ENCODE measurements around the gene CHAT.

CHAT gene

DNA sequence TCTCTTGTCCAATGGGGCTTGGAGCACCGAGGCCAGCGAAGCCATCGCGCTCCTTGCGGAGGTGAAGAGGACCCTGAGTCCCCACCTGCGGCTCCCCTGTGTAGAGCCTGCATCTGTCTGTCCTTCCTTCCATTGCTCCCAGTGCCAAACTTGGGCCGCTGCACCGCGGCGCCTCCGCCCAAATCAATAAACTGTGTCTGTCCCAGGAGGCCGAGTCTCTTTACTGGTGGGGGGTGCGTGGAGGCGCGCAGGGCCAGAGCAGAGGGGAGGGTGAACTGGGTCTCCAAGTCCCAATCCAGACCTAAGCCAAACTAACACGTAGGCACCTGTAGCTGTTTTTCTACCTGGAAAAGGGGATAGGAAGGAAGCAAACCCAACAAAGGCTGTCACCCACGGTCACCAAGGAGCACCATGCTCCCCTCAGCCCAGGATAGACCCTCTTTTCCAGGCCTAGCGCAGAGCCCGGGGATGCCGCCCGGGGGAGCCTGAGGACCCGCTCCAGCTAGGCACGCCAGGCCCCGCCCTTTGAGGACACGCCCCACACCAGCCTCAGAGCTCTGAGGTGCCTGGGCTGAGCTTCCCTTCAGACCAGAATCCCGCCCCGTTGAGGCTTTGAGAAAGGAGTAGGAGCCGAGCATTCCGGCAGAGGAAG is 1.2 kb upstream of the CHAT start:
- DNase-seq (ENCODE audit: low read depth in 3 of 3) = no peak

DNA sequence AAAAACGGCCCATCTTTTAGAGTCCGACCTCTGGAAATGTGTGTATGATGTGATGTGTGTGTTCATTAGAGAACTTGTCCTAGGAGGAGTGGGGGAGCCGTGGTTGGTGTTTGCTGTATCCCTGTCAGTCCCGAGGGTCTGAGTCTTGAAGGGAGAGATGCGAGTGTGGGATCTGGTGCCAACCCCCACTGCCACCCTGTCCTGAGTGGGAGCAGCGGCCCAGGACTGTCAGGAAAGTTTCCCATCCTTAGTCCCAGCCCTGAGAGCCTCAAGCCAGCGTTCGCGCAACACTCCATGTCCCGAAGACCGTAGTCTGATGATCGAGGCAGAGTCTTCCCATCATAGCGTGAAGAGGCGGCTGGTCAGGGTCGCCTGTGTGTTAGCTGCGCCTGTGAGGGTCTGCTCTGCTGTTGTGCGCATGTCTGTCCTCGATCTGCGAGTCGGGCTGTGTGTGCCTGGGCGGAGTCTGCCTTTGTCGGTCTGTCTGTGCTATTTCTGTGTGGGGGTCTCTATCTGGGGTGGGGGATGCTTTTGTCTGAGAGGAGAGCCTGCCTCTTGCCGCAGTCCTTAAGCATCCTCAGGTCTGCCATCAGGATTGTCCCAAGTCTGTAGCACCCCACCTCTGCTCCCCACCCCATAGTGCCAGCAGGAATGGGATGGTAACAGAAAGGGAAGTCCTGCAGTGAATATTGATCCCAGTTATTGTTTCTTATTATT is 514 bp upstream of the CHAT start:
- no peak for DNase-seq (ENCODE audit: low read depth in 3 of 3)

DNA sequence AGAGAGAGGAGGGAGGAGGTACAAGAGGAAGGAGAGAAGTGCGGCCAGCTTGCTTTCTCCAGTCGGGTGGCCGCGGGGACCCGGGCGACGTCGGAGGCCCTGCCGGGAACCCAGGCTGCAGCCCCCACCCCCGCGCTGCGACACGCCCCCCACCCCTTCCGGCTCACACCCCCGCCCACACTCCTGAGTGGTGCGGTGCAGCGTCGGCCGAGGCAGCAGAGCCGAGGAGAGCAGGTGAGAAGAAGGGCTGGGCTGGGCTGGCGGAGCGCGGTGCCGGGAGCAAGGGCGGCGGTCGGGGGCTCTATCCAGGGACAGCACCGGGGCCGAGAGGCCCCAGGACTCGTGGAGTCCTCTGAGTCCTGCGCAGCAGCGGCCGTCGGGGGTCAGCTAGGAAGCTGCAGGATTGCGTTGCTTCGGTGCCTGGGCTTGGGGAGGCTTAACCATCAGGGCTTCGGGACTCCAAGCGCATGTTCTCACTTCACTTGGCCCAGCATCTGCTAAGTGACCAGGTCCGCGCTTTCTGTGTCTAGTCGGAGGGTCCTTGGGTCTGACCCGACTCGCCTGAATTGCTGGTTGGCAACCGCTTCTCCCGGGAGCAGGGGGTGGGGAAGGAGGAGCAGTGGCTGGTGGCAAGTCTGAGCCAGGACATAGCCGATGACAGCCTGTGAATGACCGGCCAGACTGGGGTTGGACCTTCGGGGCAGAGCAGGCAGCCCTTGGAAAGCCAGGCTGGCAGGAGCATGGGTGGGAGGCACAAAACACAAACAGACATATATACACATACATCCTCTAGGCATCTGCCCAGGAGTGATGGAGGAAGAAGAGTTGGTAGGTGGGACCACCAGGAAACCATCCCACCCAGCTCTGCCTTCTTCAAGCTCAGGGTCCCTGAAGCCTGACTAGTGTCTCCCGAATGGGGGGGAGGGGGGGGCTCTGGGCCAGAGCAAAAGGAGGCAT is 683 bp downstream of the CHAT start:
- no peak for DNase-seq (ENCODE audit: low read depth in 3 of 3)

DNA sequence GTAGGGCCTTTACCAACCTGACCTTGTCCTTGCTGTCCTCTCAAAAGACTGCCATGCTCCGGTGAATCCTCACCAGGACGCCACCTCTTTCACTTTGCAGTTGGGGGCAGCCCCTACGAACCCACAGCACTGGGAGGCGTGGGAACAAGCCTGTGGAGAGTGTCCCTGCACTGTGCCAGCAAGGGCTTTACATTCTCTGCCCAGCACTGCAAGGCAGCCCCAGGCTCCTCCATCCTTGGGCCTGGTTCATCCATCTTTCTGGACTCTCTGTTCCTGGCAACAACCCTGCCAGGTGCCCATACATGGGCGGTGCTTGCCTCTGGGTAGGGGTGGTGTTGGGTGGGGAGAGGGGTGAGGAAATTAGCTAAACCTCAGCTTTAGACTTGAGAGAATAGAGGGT is 1.4 kb downstream of the CHAT start:
- DNase-seq (ENCODE audit: low read depth in 3 of 3) = no peak

DNA sequence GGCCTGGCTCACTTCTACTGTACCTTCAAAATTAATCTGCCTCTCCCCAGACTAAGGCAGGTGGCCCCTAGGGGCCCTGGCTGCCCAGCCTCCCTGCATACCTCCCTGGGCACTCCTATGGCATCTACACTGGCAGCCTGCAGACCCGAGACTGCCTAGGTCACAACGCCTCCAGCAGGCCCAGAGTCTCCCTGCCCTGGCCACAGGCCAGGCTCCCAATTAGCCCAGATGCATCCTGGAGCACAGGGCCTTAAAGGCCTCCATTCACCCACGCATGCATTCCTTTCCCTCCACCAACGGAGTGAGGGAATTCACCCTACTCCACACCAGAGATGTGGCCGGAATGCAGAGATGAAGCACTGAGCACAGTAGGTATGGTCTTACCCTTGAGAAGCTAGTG is 1.9 kb downstream of the CHAT start:
- DNase-seq (ENCODE audit: low read depth in 3 of 3) = no peak

DNA sequence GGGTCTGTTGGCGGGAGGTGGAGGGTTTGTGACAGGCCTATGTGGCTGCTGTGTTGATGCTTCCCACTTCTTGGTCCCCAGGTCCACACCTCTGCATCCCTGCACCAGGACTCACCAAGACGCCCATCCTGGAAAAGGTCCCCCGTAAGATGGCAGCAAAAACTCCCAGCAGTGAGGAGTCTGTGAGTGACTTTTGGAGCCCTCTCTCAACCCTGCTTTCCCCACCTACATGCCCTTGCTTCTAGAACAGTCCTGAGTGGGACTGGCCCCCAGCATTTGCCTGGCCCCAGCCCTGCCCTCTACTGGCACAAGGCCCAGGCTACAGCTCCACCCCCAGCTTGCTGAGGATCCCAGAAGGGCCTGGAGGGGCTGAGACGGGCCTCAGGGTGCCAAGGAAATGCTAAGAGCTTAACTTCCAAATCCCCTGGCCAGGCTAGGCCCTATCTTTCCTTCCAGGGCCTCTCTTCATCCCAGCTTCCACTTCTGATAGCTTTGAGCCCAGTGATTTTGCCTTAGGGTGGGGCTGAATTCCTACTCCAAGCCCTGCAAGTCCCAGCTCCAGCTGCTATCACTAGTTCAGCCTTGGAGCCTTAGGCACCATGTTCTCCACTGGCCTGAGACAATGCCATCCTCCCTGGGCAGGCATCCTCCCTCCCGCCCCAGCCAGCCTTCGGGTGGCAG is 2.7 kb downstream of the CHAT start:
- no peak for DNase-seq (ENCODE audit: low read depth in 3 of 3)

DNA sequence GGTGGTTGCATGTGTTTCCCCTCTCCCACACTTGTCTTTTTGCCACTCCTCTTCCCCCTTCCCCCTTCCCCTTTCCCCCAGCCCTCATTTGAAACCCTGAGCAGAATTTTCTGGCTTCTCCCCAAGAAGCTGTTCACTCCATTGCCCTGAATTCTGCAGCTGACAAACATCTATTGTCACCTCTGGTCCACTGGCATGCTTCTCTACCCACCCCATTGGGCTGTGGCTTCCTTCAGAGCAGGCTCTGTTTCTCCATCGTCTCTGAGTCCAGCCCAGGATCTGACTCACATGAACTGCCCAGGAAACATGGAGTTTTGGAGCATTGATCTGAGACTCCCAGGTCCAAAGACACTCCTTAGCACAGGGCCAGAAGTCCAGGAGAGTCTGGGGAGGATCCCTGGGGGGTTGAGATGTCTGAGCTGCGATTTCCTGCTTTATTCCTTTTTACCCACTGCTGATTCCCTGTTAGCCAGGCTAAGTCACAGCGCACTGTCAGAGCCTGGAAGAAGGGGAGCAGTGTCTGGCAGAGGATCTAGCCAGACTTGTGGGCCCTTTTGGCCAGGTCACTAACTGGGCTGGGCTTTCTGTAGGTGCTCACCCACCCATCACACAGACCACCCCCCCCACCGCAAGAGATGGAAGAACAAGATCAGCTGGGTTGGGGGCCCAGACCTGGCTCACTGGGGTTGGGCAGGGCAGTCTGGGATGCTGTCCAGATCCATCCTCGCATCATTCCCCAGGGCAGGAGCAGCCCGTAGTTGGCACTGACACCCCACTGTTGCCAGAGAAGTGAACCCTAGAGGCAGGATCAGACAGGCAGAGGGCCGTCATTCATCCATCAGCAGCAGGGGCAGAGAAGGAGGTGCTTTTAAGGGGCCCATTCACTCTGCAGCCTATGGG is 3.5 kb downstream of the CHAT start:
- no peak for DNase-seq (ENCODE audit: low read depth in 3 of 3)

DNA sequence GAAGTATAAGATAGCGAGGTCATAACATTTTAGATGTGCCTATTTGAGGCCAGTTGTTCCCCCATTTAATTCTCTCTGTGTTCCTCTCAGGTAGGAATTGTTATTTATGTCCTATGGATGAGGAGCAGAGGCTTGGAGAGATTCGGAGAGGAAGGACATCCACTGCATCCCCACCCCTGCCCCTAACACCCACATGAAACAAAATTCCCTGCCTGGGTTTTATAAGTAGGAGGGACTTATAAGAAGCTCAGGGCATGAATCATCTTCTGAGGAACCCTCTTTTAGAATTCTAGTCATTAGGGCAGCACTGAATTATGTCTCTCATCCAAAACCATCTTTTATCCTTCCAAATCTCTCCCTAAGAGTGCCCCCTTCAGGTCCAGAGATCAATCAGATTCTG is 5.0 kb downstream of the CHAT start:
- DNase-seq (ENCODE audit: low read depth in 3 of 3) = no peak

DNA sequence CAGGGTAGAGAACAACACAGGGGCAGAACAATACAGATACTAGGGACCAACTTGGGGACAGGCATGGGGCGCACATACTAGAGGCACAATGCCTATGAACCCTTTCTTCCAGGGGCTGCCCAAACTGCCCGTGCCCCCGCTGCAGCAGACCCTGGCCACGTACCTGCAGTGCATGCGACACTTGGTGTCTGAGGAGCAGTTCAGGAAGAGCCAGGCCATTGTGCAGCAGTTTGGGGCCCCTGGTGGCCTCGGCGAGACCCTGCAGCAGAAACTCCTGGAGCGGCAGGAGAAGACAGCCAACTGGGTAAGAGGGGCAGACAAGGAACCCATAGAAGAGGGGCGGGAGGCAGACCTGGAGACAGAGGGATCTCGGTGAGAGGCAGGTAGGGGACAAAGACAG is 5.8 kb downstream of the CHAT start:
- DNase-seq (ENCODE audit: low read depth in 3 of 3) = no peak

DNA sequence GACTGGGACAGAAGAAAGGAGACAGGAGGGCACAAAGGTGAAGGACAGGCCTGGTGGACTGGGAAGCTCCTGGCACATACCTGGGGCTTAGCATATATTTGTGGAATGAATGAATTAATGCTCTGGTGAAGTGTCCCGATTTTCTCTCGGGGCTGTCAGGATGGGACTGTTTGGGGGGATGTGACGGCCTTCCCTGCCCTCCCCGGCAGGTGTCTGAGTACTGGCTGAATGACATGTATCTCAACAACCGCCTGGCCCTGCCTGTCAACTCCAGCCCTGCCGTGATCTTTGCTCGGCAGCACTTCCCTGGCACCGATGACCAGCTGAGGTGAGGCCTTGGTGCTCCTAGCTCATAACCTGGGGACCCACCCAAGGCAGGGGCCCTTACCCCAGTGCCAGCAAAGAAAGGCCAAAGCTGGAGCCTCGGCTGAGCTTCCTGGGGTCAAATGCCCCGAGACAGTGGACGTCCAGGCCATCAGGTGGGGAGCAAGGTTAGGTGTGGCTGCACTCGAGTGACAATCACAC is 6.5 kb downstream of the CHAT start:
- DNase-seq (ENCODE audit: low read depth in 3 of 3) = no peak

DNA sequence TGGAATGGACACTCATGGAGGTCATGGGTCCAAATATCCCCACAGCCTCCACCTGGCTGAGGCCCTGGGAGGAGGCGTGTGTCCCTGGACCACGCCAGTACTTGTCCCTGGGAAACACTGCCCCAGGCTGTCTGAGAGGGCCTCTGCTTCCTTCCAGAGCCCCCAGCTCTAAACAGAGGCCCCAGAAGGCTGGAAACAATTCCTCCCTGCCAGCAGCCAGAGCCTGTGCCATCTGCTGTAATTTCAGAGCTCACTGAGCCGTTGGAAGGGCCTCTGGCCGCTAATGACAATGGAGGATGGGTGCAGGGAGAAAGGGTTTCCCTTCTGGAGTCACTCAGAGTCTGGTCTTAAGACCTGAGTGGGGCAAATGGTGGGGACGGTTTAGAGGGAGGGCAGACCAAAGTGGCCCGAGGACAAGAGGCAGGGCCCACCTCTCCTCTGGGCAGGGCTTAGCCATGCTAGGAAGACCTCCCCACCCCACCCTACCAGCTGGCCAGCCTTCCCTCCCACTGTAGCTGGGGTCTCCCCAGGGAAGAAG is 7.1 kb downstream of the CHAT start:
- no peak for DNase-seq (ENCODE audit: low read depth in 3 of 3)

DNA sequence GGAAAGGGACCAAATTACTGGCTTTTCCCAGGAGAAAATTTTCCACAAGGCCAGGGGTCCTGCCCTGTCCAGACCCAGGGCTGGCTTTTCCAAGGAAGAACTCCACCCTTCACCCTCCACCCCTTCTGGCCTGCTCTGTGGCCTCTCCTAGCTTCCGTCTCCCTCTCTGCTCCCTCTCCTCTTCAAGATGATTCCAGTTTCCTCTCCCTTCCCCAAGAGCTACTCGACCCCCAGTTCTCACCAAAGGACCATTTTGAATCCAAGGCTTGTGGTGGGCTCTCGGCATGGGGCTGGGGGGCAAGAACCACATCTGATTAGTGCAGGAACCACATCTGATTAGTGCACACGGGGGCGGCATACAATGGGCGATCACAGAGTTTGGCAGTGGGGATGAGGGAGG is 7.7 kb downstream of the CHAT start:
- DNase-seq (ENCODE audit: low read depth in 3 of 3) = no peak

DNA sequence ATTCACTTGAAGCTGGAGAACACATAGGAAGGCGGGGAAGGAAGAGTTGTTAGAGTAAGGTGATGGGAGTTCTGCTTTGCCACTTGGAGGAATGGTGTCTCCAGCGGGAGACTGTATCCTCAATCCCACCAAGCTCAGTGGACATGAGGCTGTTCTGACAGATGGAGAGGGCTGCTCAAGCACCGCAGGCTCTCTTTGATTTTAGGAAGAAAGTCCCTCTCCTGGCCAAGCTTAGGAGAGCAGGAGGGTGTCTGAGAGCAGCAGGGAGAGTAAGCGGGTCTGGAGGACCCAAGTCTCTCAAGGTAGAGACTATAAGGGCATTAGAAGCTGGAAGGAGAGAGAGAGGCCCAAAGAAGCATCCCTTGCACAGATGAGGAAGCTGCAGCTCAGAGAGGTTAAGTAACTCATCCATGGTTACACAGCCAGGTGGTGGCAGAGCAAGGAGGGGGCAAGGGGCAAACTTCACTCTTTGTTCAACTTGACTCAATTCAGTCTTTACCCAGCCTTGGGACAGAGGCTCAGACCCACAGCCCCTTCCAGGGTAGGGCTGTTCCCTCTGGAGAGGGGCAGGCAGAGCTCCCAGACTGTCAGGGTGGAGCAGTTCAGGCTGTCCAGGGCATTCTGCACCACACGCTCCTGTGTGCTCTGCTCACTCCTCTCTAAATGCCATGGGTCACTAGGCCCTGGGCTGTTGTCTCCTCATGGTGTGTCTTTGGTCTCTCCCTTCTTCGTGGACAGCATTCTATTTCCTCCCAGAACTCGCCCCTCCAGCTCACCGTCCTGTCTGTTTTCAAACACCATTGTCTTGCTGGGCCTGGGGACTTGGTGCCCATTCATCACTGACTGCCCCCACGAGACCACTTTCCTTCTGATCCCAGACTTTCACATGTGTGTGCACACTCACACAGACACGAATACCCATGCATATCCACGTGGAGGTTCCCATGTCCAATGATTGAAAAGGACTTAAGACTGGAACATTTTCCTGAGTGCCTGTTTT is 8.9 kb downstream of the CHAT start:
- DNase-seq (ENCODE audit: low read depth in 3 of 3) = no peak

DNA sequence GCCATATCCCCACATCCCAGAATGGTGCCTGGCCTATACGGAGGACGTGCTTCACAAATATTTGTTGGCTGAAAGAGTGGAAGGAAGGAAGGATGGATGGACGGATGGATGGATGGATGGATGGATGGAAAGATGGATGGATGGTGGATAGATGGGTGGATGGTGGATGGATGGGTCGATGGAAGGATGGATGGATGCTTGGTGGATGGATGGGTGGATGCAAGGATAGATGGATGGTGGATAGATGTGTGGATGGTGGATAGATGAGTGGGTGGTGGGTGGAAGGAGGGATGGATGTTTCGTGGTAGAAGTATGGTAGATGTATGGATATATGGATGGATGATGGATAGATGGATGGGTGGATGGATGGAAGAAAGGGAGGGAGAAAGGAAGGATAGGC is 10.8 kb downstream of the CHAT start:
- no peak for DNase-seq (ENCODE audit: low read depth in 3 of 3)

DNA sequence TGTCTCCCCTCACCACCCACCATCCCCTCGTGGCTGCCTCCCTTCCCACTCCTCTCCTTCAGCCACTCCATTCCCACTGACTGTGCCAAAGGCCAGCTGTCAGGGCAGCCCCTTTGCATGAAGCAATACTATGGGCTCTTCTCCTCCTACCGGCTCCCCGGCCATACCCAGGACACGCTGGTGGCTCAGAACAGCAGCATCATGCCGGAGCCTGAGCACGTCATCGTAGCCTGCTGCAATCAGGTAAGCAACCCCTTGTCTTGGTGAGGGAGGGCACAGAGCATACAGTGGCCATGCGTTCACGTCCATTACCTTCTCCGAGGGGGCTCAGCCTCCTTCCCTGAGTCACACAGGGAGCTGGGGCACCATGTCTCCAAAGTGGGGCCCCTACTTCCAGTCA is 11.6 kb downstream of the CHAT start:
- DNase-seq (ENCODE audit: low read depth in 3 of 3) = no peak

DNA sequence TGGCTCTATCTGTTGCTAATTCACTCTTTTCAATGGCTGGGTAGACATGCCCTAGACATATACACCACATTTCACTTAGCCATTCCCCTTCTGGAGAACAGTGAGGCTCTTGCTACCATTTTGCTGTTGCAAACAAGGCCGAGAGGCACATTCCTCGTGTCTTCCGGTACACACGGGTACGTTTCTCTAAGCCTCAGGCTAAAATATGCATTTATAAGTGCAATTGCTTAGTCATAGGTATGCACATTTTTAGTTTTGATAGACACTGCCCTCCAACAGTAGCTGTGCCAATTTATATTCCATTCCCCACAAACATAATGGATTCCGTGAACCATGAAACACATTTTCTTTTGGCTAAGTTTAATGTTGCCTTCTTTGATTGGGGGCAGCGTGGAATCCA is 13.2 kb downstream of the CHAT start:
- no peak for DNase-seq (ENCODE audit: low read depth in 3 of 3)

DNA sequence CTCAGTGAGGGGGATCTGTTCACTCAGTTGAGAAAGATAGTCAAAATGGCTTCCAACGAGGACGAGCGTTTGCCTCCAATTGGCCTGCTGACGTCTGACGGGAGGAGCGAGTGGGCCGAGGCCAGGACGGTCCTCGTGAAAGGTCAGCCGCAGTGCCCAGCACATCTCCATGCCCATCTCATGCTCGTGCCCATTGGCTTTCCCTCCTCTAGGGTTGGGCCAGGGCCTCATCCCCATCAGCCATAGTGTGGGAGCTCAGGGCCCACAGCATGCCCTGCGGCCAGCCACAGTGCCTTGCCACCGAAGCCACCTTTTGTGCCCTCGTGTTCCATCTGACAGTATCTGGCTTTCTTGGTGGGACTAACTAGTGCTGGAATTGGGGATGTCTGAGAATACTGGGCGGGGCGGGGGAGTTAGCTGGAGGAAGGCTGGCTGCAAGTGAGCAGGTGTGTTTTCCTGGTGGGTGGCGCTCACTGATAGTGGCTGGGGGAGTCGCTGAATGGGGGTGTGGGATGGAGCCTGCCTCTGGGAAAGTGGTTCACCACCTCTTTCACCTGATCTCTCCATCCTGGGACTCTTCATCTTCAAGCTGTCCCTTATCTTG is 13.9 kb downstream of the CHAT start:
- no peak for DNase-seq (ENCODE audit: low read depth in 3 of 3)

DNA sequence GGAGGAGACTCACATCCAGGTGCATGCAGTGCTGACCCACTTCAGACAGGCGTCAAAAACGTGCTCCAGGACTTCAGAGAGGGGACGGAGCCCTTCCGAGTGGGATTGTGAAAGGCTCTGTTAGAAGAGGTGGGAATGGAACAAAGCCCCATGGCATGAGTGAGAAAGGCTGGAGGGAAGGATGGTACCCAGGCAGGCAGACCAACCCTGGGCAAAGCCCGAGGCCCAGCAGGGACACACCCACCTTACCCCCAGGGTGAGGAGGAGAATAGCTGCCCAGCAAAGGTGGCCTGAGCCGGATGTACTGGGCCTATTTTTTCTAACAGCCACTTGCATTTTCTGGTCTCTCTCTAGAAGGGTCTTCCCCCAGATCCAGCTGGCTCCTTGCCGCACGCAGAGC is 14.8 kb downstream of the CHAT start:
- DNase-seq (ENCODE audit: low read depth in 3 of 3) = no peak

DNA sequence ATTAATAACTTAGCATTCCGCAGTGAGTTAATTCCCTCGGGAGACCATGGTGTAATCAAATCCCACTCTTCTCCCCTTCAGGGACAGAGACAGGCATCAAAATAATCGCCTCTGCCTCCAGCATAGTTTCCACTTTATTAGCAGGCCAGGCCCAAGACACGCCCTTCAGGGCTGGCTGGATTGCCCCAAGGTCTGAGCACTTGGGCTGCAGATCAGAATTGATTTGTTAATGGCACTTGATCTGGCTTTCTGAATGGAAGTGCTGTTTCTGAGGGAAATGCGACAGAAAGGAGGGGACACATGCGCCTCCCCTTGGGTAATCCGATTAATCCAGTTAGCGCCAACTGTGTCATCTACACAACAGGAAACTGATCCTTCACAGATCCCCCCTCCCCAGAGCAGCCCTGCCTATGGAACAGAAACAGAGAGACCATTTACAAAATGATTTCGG is 15.6 kb downstream of the CHAT start:
- no peak for DNase-seq (ENCODE audit: low read depth in 3 of 3)

Data from stimulated activated CD4-positive, alpha-beta T cell treated with anti-CD3 and anti-CD28 coated beads, TNF-alpha, amount 100 ng/mL, for 4 hours (primary cell).